ENCODE measurements around the gene TPCN2. TPM values are rescaled to one million over a fixed set of nuclear protein-coding genes. Genes with fewer than 3 reads are reported as not detected.
A peak's percentile ranks its signal among the peaks of the same experiment; 100 is the strongest.

The TPCN2 gene
- total RNA-seq, 1 experiment from 2014 or later, result 28.9 TPM

DNA sequence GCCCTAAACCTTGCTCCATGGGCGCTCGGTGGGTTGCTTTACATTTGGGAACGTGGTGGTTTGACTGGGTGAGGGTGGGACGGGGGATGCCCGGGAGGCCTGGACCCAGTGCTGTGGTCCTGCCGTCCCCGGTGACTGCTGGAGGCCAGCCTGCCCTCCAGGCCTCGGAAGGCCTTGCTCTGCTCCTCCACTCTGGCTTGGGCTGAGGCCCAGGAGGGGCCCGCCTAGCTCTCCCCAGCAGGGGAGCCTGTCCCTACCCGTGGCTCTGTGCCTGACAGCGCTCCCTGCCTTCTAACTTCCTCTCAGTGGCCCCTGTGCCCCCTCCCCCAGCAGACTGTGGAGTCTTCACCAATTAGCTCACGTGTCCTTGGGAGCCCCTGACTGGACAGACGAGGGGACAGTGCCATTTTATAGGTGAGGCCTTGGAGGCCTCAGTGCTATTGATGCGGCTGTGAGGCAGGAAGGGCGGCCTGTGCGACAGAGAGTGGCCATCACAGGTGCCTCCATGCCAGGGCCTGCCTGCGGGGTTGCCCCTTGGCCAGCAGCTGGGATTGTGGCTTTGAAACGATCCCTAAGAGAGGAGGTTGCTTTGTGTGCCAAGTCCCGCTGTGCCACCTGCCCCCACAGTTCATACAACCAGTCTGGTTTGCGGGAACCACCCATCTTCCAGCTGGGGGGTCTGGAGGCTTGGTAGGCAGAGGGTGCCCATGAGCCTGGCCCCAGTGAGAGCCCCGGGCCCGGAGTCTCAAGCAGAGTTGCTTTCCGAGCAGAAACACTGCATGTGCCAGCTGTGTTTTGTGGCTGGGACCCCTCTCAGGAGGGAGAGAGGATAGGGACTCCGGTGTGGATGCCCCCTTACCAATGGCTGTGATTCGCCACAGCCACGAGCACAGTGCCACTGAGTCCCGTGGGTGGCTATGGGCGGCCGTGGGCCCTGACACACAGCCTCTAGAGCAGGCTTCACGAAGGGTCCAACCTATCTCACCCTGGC is 17.7 kb downstream of the TPCN2 start:
- Histone ChIP-seq H3K9me3 (ENCODE audit: low read depth, low read length, poor library complexity, severe bottlenecking) (no peaks in the 10 kb centered on the region), H3K27me3 (replicated peaks; ENCODE audit: insufficient read depth, low read depth, low read length, poor library complexity) (no peaks in the 10 kb centered on the region), H3K4me3 (ENCODE audit: low read depth, low read length, poor library complexity, severe bottlenecking) (no peak overlapping the region), H3K27ac (ENCODE audit: low read depth, low read length, poor library complexity, severe bottlenecking) (no peak overlapping the region), H3K4me1 (ENCODE audit: insufficient read depth, low read length, poor library complexity, severe bottlenecking) (no peaks in the 10 kb centered on the region), H3K36me3 (ENCODE audit: insufficient read depth, low read length, poor library complexity, severe bottlenecking) (peaks cover 10% of the 10 kb centered on the region)
- no peak for DNase-seq (ENCODE audit: low spot score)
- no TSS peak for BruUV-seq (replicated peaks)
- POLR2A ChIA-PET (ENCODE audit: low non-redundant PET), result interaction anchor here (1.0 kb wide), 1 partner anchor 18 kb away, joined by 4 read pairs; the partner anchor contains the start of gene TPCN2
- TF ChIP-seq, protein P1, sequence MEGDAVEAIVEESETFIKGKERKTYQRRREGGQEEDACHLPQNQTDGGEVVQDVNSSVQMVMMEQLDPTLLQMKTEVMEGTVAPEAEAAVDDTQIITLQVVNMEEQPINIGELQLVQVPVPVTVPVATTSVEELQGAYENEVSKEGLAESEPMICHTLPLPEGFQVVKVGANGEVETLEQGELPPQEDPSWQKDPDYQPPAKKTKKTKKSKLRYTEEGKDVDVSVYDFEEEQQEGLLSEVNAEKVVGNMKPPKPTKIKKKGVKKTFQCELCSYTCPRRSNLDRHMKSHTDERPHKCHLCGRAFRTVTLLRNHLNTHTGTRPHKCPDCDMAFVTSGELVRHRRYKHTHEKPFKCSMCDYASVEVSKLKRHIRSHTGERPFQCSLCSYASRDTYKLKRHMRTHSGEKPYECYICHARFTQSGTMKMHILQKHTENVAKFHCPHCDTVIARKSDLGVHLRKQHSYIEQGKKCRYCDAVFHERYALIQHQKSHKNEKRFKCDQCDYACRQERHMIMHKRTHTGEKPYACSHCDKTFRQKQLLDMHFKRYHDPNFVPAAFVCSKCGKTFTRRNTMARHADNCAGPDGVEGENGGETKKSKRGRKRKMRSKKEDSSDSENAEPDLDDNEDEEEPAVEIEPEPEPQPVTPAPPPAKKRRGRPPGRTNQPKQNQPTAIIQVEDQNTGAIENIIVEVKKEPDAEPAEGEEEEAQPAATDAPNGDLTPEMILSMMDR (conservative IDR thresholded peaks at IDR 0.05; ENCODE audit: low read depth, low read length), result no peak
- TF ChIP-seq EZH2 (IDR thresholded peaks at IDR 0.05; ENCODE audit: borderline replicate concordance, low read depth, low read length, poor library complexity, severe bottlenecking), result no peak
- CTCF ChIA-PET, result no interaction called here
- intact Hi-C loops (cut with micrococcal nuclease; ENCODE audit: unreplicated experiment), result no loop called here

DNA sequence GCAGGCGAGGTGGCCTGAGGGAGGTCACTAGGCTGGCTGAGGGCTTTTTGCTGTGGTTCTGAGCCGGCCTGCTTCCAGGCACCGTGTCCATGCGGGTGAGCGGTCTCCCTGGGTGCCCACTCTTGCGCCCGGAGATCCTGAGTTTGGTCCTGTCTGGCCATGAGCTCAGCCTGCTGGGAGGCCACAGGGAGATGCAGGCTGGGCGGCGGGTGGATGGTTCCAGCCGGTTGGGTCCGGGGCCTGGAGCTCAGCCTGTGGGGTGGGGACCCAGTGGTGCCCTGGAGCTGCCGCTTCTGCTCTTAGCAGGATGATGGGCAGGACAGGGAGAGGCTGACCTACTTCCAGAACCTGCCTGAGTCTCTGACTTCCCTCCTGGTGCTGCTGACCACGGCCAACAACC is 18.5 kb downstream of the TPCN2 start:
- H3K27ac ChIP-seq (ENCODE audit: low read depth, low read length, poor library complexity, severe bottlenecking), result no peak overlapping the region
- H3K27me3 ChIP-seq (replicated peaks; ENCODE audit: insufficient read depth, low read depth, low read length, poor library complexity), result no peaks in the 10 kb centered on the region
- no TSS peak for BruUV-seq (replicated peaks)
- TF ChIP-seq, protein P1 (conservative IDR thresholded peaks at IDR 0.05; ENCODE audit: low read depth, low read length), result no peak
- no peak for TF ChIP-seq EZH2 (IDR thresholded peaks at IDR 0.05; ENCODE audit: borderline replicate concordance, low read depth, low read length, poor library complexity, severe bottlenecking)
- ChIA-PET POLR2A (ENCODE audit: low non-redundant PET) (no interaction called here), CTCF (no interaction called here)
- peaks cover 11% of the 10 kb centered on the region for H3K36me3 ChIP-seq (ENCODE audit: insufficient read depth, low read length, poor library complexity, severe bottlenecking)
- DNase-seq (ENCODE audit: low spot score), result no peak
- intact Hi-C loops (cut with micrococcal nuclease; ENCODE audit: unreplicated experiment), result no loop called here
- no peaks in the 10 kb centered on the region for H3K9me3 ChIP-seq (ENCODE audit: low read depth, low read length, poor library complexity, severe bottlenecking)
- H3K4me1 ChIP-seq (ENCODE audit: insufficient read depth, low read length, poor library complexity, severe bottlenecking), result no peaks in the 10 kb centered on the region
- H3K4me3 ChIP-seq (ENCODE audit: low read depth, low read length, poor library complexity, severe bottlenecking), result no peak overlapping the region

DNA sequence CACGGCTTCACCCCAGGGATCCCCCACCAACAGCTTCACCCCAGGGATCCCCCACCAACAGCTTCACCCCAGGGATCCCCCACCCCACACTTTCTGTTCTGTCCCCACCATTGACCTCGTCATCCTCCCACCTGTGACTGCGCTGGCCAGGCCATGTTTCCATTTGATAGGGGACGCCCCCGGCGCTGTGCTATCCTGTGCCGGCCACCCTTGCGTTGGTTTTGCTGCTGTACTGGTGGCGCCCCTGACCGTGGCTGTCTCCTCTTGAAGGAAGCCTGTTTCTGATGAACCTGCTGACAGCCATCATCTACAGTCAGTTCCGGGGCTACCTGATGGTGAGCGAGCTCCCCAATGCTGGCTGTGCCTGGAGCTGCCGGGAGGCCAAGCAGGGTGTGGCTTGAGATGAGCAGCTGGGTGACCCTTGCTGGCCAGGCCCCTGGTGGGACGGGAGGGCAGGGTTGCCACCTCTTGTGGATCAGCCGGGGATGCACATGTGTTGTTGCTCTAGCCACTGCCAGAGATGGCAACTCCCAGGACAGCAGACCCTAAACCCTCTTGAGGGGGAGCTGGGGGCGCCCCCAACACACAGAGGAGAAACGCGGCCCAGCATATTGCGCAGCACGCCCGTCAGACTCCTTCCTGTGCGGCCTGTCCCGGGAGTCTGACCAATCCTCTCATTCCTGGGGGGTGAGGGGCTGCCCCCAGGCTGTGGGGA is 22.5 kb downstream of the TPCN2 start:
- DNase-seq (ENCODE audit: low spot score), result no peak
- POLR2A ChIA-PET (ENCODE audit: low non-redundant PET), result no interaction called here
- Histone ChIP-seq H3K9me3 (ENCODE audit: low read depth, low read length, poor library complexity, severe bottlenecking) (no peaks in the 10 kb centered on the region), H3K4me1 (ENCODE audit: insufficient read depth, low read length, poor library complexity, severe bottlenecking) (no peaks in the 10 kb centered on the region), H3K27me3 (replicated peaks; ENCODE audit: insufficient read depth, low read depth, low read length, poor library complexity) (no peaks in the 10 kb centered on the region), H3K27ac (ENCODE audit: low read depth, low read length, poor library complexity, severe bottlenecking) (peak overlapping the region; percentile 10), H3K36me3 (ENCODE audit: insufficient read depth, low read length, poor library complexity, severe bottlenecking) (peaks cover 10% of the 10 kb centered on the region), H3K4me3 (ENCODE audit: low read depth, low read length, poor library complexity, severe bottlenecking) (no peak overlapping the region)
- CTCF ChIA-PET, result no interaction called here
- intact Hi-C loops (cut with micrococcal nuclease; ENCODE audit: unreplicated experiment), result no loop called here
- no TSS peak for BruUV-seq (replicated peaks)
- TF ChIP-seq, protein P1 (conservative IDR thresholded peaks at IDR 0.05; ENCODE audit: low read depth, low read length), result no peak
- no peak for TF ChIP-seq EZH2 (IDR thresholded peaks at IDR 0.05; ENCODE audit: borderline replicate concordance, low read depth, low read length, poor library complexity, severe bottlenecking)

All from A673 (cell line).